Osteocyte (in vitro differentiated cells): ENCODE results near the gene CFAP20. TPM values are rescaled to one million over a fixed set of nuclear protein-coding genes. Genes with fewer than 3 reads are reported as not detected.

Source experiments
- DNase-seq: peaks from one replicate; pipeline ENCODE4 v3.0.0; 2021; ENCODE audit warnings: mixed read lengths; ENCODE audit not compliant: unreplicated experiment; ENCODE audit errors: extremely low spot score
- H3K27ac Mint-ChIP-seq: one replicate; pipeline ENCODE4 v1.8.0; 2021; ENCODE audit warnings: mild to moderate bottlenecking, mixed read lengths; ENCODE audit not compliant: unreplicated experiment
- H3K27me3 Mint-ChIP-seq: one replicate; pipeline ENCODE4 v1.8.0; 2021; ENCODE audit warnings: mixed read lengths; ENCODE audit not compliant: unreplicated experiment
- H3K36me3 Mint-ChIP-seq: one replicate; pipeline ENCODE4 v1.8.0; 2021; ENCODE audit warnings: mixed read lengths; ENCODE audit not compliant: unreplicated experiment
- H3K4me1 Mint-ChIP-seq: one replicate; pipeline ENCODE4 v1.8.0; 2021; ENCODE audit warnings: mixed read lengths; ENCODE audit not compliant: unreplicated experiment
- H3K4me3 Mint-ChIP-seq: one replicate; pipeline ENCODE4 v1.8.0; 2021; ENCODE audit warnings: mild to moderate bottlenecking, moderate library complexity, mixed read lengths; ENCODE audit not compliant: unreplicated experiment
- H3K9me3 Mint-ChIP-seq: one replicate; pipeline ENCODE4 v1.8.0; 2021; ENCODE audit warnings: mixed read lengths; ENCODE audit not compliant: unreplicated experiment
- CTCF ChIP-seq: fragments of 200-600 bp; sonication (generic); IDR thresholded peaks from 2 replicates; pipeline ENCODE4 v1.5.0; 2021; ENCODE audit warnings: antibody characterized with exemption, mild to moderate bottlenecking, moderate library complexity
- total RNA-seq: library from RNA; stranded (reverse); gene quantifications from 2 replicates; pipeline ENCODE4 v1.2.1, GENCODE V29; 2021

The CFAP20 gene
- total RNA-seq, 1 donor from 2014 or later = 28.7 TPM

- H3K27ac Mint-ChIP-seq = no peak overlapping the region
- no peak for TF ChIP-seq CTCF
- H3K4me3 Mint-ChIP-seq = no peak overlapping the region
- peaks cover 9% of the 10 kb centered on the region for H3K4me1 Mint-ChIP-seq
- no peaks in the 10 kb centered on the region for H3K27me3 Mint-ChIP-seq
- H3K36me3 Mint-ChIP-seq = peaks cover under 1% of the 10 kb centered on the region
- DNase-seq = no peak
- no peaks in the 10 kb centered on the region for H3K9me3 Mint-ChIP-seq
Measured at GRCh38 chr16:58107709-58108108, 21.5 kb downstream of the CFAP20 start.

GRCh38 chr16:58107228-58107627 is 22.0 kb downstream of the CFAP20 start:
- H3K27me3 Mint-ChIP-seq = no peaks in the 10 kb centered on the region
- H3K36me3 Mint-ChIP-seq = no peaks in the 10 kb centered on the region
- H3K9me3 Mint-ChIP-seq = no peaks in the 10 kb centered on the region
- no peak for DNase-seq
- no peak for TF ChIP-seq CTCF
- peaks cover 9% of the 10 kb centered on the region for H3K4me1 Mint-ChIP-seq
- H3K4me3 Mint-ChIP-seq = no peak overlapping the region
- H3K27ac Mint-ChIP-seq = no peak overlapping the region

GRCh38 chr16:58105631-58106030 is 23.6 kb downstream of the CFAP20 start:
- Mint-ChIP-seq H3K27me3 (no peaks in the 10 kb centered on the region), H3K4me3 (no peak overlapping the region), H3K9me3 (no peaks in the 10 kb centered on the region), H3K4me1 (peaks cover 3% of the 10 kb centered on the region), H3K36me3 (no peaks in the 10 kb centered on the region), H3K27ac (no peak overlapping the region)
- no peak for TF ChIP-seq CTCF
- DNase-seq = no peak

GRCh38 chr16:58102665-58103392 is 26.4 kb downstream of the CFAP20 start:
- DNase-seq = no peak
- Mint-ChIP-seq H3K9me3 (no peaks in the 10 kb centered on the region), H3K4me3 (no peak overlapping the region), H3K27me3 (no peaks in the 10 kb centered on the region), H3K36me3 (no peaks in the 10 kb centered on the region), H3K27ac (no peak overlapping the region), H3K4me1 (peaks cover 9% of the 10 kb centered on the region)
- TF ChIP-seq CTCF = no peak

GRCh38 chr16:58099956-58100300 is 29.3 kb downstream of the CFAP20 start:
- no peak overlapping the region for H3K27ac Mint-ChIP-seq
- no peaks in the 10 kb centered on the region for H3K36me3 Mint-ChIP-seq
- H3K4me3 Mint-ChIP-seq = no peak overlapping the region
- peaks cover 9% of the 10 kb centered on the region for H3K4me1 Mint-ChIP-seq
- TF ChIP-seq CTCF = no peak
- no peaks in the 10 kb centered on the region for H3K9me3 Mint-ChIP-seq
- H3K27me3 Mint-ChIP-seq = no peaks in the 10 kb centered on the region
- DNase-seq = no peak
